ENCODE data around the gene VGLL4. TPM values are rescaled to one million over a fixed set of nuclear protein-coding genes. Genes with fewer than 3 reads are reported as not detected.

The VGLL4 gene
- polyA plus RNA-seq, 4 donors: 26.6 to 54.8 (median 38.4) TPM

- WGBS, 3 donors: 18 to 41% (median 26%) methylated on average over 3 of the region's 3 CpGs
- Histone ChIP-seq H3K9me3 (ENCODE audit: control insufficient read depth in 2 of 2, insufficient read depth in 1 of 2, low read depth in 1 of 2, low read length in 1 of 2) (no peaks in the 10 kb centered on the region), H3K4me1 (ENCODE audit: control insufficient read depth in 3 of 3, insufficient read depth in 2 of 3, low read depth in 1 of 3, low read length in 2 of 3) (peaks cover 0 to 4% (median 0%) of the 10 kb centered on the region in 3 donors), H3K4me3 (ENCODE audit: low read depth in 1 of 3, low read length in 3 of 3) (no peak overlapping the region), H3K27me3 (ENCODE audit: control insufficient read depth in 3 of 3, insufficient read depth in 3 of 3, low read length in 3 of 3) (no peaks in the 10 kb centered on the region), H3K36me3 (ENCODE audit: control insufficient read depth in 3 of 3, insufficient read depth in 2 of 3, low read depth in 1 of 3, low read length in 3 of 3) (peaks cover 0 to 10% (median 0%) of the 10 kb centered on the region in 3 donors), H3K27ac (ENCODE audit: low read depth in 1 of 3, low read length in 2 of 3) (peak overlapping the region in 1 of 3 donors; percentile 36)
- no peak for FAIRE-seq
- peak in 1 of 2 donors; percentile 81 for DNase-seq
These were observed 16.5 kb upstream of the VGLL4 start for GRCh38 chr3:11660242-11660641.

DNA sequence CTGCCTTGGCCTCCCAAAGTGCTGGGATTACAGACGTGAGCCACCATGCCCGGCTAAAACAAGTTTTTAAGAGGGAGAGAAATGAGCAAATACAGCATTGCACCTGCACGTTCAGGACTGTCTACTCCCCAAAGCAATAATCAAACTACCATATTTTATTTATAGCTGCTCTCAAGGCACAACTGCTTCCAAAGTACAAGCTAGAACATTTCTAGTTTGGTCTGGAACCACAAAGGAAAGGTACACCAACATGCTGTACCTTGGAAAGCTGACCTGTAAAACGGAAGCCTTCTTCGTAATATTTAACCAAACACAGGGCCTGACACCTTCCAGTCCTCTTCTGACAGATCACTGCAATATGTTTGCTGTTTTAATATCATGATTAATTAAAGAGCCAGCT is 14.5 kb upstream of the VGLL4 start:
- Histone ChIP-seq H3K4me3 (ENCODE audit: low read depth in 1 of 3, low read length in 3 of 3) (no peak overlapping the region), H3K27ac (ENCODE audit: low read depth in 1 of 3, low read length in 2 of 3) (no peak overlapping the region), H3K36me3 (ENCODE audit: control insufficient read depth in 3 of 3, insufficient read depth in 2 of 3, low read depth in 1 of 3, low read length in 3 of 3) (peaks cover 0 to 8% (median 0%) of the 10 kb centered on the region in 3 donors), H3K9me3 (ENCODE audit: control insufficient read depth in 2 of 2, insufficient read depth in 1 of 2, low read depth in 1 of 2, low read length in 1 of 2) (no peaks in the 10 kb centered on the region), H3K27me3 (ENCODE audit: control insufficient read depth in 3 of 3, insufficient read depth in 3 of 3, low read length in 3 of 3) (no peaks in the 10 kb centered on the region), H3K4me1 (ENCODE audit: control insufficient read depth in 3 of 3, insufficient read depth in 2 of 3, low read depth in 1 of 3, low read length in 2 of 3) (peaks cover 0 to 4% (median 0%) of the 10 kb centered on the region in 3 donors)
- WGBS, 3 donors: 27 to 52% (median 36%) methylated on average over 5 of the region's 5 CpGs
- FAIRE-seq (no peak), DNase-seq (peak in 1 of 2 donors; percentile 23)

- FAIRE-seq (no peak), DNase-seq (no peak)
- Histone ChIP-seq H3K4me1 (ENCODE audit: control insufficient read depth in 3 of 3, insufficient read depth in 2 of 3, low read depth in 1 of 3, low read length in 2 of 3) (no peaks in the 10 kb centered on the region), H3K9me3 (ENCODE audit: control insufficient read depth in 2 of 2, insufficient read depth in 1 of 2, low read depth in 1 of 2, low read length in 1 of 2) (no peaks in the 10 kb centered on the region), H3K36me3 (ENCODE audit: control insufficient read depth in 3 of 3, insufficient read depth in 2 of 3, low read depth in 1 of 3, low read length in 3 of 3) (peaks cover 0 to 8% (median 0%) of the 10 kb centered on the region in 3 donors), H3K27me3 (ENCODE audit: control insufficient read depth in 3 of 3, insufficient read depth in 3 of 3, low read length in 3 of 3) (no peaks in the 10 kb centered on the region), H3K4me3 (ENCODE audit: low read depth in 1 of 3, low read length in 3 of 3) (no peak overlapping the region), H3K27ac (ENCODE audit: low read depth in 1 of 3, low read length in 2 of 3) (no peak overlapping the region)
- WGBS, 3 donors: 67 to 73% (median 68%) methylated on average over 13 of the region's 13 CpGs
These were observed 11.6 kb upstream of the VGLL4 start for GRCh38 chr3:11655196-11655928.

DNA sequence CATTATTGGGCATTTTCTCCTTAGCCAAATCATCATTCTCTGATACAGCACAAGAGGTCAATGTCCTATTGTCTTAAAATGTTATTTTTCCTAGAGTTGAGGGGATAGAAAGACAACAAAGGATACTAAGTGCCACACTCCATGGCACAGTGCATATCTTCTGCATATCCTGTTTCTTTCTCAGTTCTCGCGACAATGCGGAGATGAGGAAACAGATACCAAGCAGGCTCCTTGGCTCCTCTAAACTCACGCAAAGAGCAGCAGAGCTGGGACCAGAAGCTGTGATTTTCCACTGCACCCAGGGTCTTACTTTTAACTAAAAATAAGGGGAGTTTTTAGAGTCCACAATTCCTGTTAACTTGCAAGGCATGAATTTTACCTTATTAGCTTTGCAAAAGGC is 10.5 kb upstream of the VGLL4 start:
- no peak overlapping the region for H3K4me3 ChIP-seq (ENCODE audit: low read depth in 1 of 3, low read length in 3 of 3)
- 88 to 92% (median 90%) methylated on average over 4 of the region's 4 CpGs for WGBS, 3 donors
- no peaks in the 10 kb centered on the region for H3K27me3 ChIP-seq (ENCODE audit: control insufficient read depth in 3 of 3, insufficient read depth in 3 of 3, low read length in 3 of 3)
- DNase-seq (no peak), FAIRE-seq (no peak)
- H3K9me3 ChIP-seq (ENCODE audit: control insufficient read depth in 2 of 2, insufficient read depth in 1 of 2, low read depth in 1 of 2, low read length in 1 of 2): no peaks in the 10 kb centered on the region
- no peaks in the 10 kb centered on the region for H3K4me1 ChIP-seq (ENCODE audit: control insufficient read depth in 3 of 3, insufficient read depth in 2 of 3, low read depth in 1 of 3, low read length in 2 of 3)
- peaks cover 0 to 8% (median 0%) of the 10 kb centered on the region in 3 donors for H3K36me3 ChIP-seq (ENCODE audit: control insufficient read depth in 3 of 3, insufficient read depth in 2 of 3, low read depth in 1 of 3, low read length in 3 of 3)
- no peak overlapping the region for H3K27ac ChIP-seq (ENCODE audit: low read depth in 1 of 3, low read length in 2 of 3)

DNA sequence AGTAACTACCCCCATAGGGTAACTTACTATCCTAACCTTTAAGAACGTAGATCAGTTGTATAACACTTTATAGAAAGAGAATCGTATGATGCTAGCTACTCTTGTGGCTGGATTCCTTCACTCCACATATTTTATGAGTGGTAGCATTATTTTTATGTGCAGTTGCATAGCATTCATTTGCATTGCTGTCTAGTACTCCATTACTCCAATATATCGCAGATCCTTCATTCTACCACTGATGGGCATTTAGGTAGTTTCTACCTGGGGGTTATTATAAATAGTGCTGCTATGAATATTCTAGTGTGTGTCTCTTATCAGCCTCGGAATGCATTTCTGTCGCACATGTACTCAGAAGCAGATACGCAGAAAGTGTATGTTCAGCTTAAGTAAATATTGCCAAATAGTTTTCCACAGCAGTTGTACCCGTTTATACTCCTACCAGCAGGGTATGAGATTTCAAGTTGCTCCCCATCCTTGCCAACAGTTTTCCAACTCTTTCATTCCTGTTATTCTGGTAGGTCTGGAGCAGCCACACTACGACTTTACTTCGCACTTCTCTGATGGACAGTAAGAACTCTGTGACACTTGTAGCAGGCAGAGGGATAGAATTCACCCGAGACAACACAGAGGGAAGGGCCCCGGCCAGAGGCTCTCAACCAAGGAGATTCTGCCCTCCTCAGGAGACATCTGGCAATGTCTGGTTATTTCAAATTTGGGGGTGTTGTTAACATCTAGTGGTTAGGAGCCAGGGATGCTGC is 9.8 kb upstream of the VGLL4 start:
- peaks cover 0 to 8% (median 0%) of the 10 kb centered on the region in 3 donors for H3K36me3 ChIP-seq (ENCODE audit: control insufficient read depth in 3 of 3, insufficient read depth in 2 of 3, low read depth in 1 of 3, low read length in 3 of 3)
- DNase-seq (no peak), FAIRE-seq (no peak)

DNA sequence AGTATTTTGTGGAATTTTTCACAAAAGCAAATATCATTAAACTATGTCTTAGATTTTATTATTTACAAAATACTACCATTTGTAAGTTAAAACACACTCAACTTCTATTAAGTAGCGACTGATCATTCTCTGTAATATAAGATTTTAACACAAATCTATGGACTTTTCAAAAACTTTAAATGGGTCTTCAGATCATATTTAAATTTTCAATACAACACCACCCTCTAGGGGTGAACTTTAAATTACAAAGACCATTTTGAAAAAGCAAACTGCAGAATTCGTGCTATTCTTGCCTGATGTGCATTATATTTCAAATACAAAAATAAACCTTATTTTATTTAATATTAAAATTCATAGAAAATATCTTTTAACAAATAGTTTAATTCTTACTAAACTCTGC is 8.2 kb upstream of the VGLL4 start:
- Histone ChIP-seq H3K4me3 (ENCODE audit: low read depth in 1 of 3, low read length in 3 of 3) (no peak overlapping the region), H3K27me3 (ENCODE audit: control insufficient read depth in 3 of 3, insufficient read depth in 3 of 3, low read length in 3 of 3) (no peaks in the 10 kb centered on the region), H3K27ac (ENCODE audit: low read depth in 1 of 3, low read length in 2 of 3) (no peak overlapping the region), H3K36me3 (ENCODE audit: control insufficient read depth in 3 of 3, insufficient read depth in 2 of 3, low read depth in 1 of 3, low read length in 3 of 3) (peaks cover 0 to 8% (median 0%) of the 10 kb centered on the region in 3 donors), H3K9me3 (ENCODE audit: control insufficient read depth in 2 of 2, insufficient read depth in 1 of 2, low read depth in 1 of 2, low read length in 1 of 2) (no peaks in the 10 kb centered on the region), H3K4me1 (ENCODE audit: control insufficient read depth in 3 of 3, insufficient read depth in 2 of 3, low read depth in 1 of 3, low read length in 2 of 3) (no peaks in the 10 kb centered on the region)
- peak; percentile 79 for FAIRE-seq
- 30 to 42% (median 35%) methylated on average over 2 of the region's 2 CpGs for WGBS, 3 donors
- DNase-seq: peak; percentile 26 to 41

More for the DNA sequence above, 9.8 kb upstream of the VGLL4 start:
- Histone ChIP-seq H3K27ac (ENCODE audit: low read depth in 1 of 3, low read length in 2 of 3) (no peak overlapping the region), H3K4me1 (ENCODE audit: control insufficient read depth in 3 of 3, insufficient read depth in 2 of 3, low read depth in 1 of 3, low read length in 2 of 3) (no peaks in the 10 kb centered on the region), H3K9me3 (ENCODE audit: control insufficient read depth in 2 of 2, insufficient read depth in 1 of 2, low read depth in 1 of 2, low read length in 1 of 2) (no peaks in the 10 kb centered on the region), H3K27me3 (ENCODE audit: control insufficient read depth in 3 of 3, insufficient read depth in 3 of 3, low read length in 3 of 3) (no peaks in the 10 kb centered on the region), H3K4me3 (ENCODE audit: low read depth in 1 of 3, low read length in 3 of 3) (no peak overlapping the region)
- 78 to 83% (median 80%) methylated on average over 11 of the region's 11 CpGs for WGBS, 3 donors

- Histone ChIP-seq H3K36me3 (ENCODE audit: control insufficient read depth in 3 of 3, insufficient read depth in 2 of 3, low read depth in 1 of 3, low read length in 3 of 3) (peaks cover 0 to 9% (median 0%) of the 10 kb centered on the region in 3 donors), H3K27ac (ENCODE audit: low read depth in 1 of 3, low read length in 2 of 3) (no peak overlapping the region), H3K4me3 (ENCODE audit: low read depth in 1 of 3, low read length in 3 of 3) (no peak overlapping the region), H3K4me1 (ENCODE audit: control insufficient read depth in 3 of 3, insufficient read depth in 2 of 3, low read depth in 1 of 3, low read length in 2 of 3) (no peaks in the 10 kb centered on the region), H3K27me3 (ENCODE audit: control insufficient read depth in 3 of 3, insufficient read depth in 3 of 3, low read length in 3 of 3) (no peaks in the 10 kb centered on the region), H3K9me3 (ENCODE audit: control insufficient read depth in 2 of 2, insufficient read depth in 1 of 2, low read depth in 1 of 2, low read length in 1 of 2) (no peaks in the 10 kb centered on the region)
- DNase-seq (no peak), FAIRE-seq (no peak)
- 69 to 91% (median 89%) methylated on average over 4 of the region's 4 CpGs for WGBS, 3 donors
These were observed 7.8 kb upstream of the VGLL4 start for GRCh38 chr3:11651477-11651876.

DNA sequence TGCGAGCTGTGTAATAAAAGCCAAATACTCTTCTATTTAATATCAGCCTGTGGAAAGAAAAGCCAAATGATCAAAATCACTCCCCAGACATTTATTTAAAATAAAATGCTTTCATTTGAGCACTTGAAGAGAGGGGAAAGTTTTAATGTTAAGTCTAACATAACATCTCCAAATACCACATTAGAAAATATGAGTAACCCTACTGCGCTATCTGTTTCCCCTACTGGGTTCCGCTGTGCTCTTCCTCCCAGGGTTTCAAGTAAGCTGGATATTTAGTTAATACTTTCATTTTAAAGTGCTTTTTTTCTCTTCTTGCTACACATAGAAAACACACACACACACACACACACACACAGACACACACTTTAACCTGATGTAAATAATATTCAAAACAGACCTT is 6.7 kb upstream of the VGLL4 start:
- FAIRE-seq (no peak), DNase-seq (no peak)
- Histone ChIP-seq H3K4me3 (ENCODE audit: low read depth in 1 of 3, low read length in 3 of 3) (no peak overlapping the region), H3K36me3 (ENCODE audit: control insufficient read depth in 3 of 3, insufficient read depth in 2 of 3, low read depth in 1 of 3, low read length in 3 of 3) (peaks cover 0 to 2% (median 0%) of the 10 kb centered on the region in 3 donors), H3K27me3 (ENCODE audit: control insufficient read depth in 3 of 3, insufficient read depth in 3 of 3, low read length in 3 of 3) (no peaks in the 10 kb centered on the region), H3K9me3 (ENCODE audit: control insufficient read depth in 2 of 2, insufficient read depth in 1 of 2, low read depth in 1 of 2, low read length in 1 of 2) (no peaks in the 10 kb centered on the region), H3K4me1 (ENCODE audit: control insufficient read depth in 3 of 3, insufficient read depth in 2 of 3, low read depth in 1 of 3, low read length in 2 of 3) (no peaks in the 10 kb centered on the region), H3K27ac (ENCODE audit: low read depth in 1 of 3, low read length in 2 of 3) (no peak overlapping the region)
- 87 to 99% (median 89%) methylated on average over 3 of the region's 3 CpGs for WGBS, 3 donors

Measured in small intestine (tissue), 7 donors.